GM12865 (cell line): ENCODE results near the gene MAPK7.

ENCODE experiments used
- DNase-seq: peaks from one replicate; pipeline ENCODE4 v3.0.0; 2010; ENCODE audit warnings: low read depth
- H3K4me3 ChIP-seq: 2 replicates; pipeline ENCODE4 v1.5.1; 2011; ENCODE audit warnings: mild to moderate bottlenecking, low read depth, low read length, control low read depth
- CTCF ChIP-seq: IDR thresholded peaks from 2 replicates; pipeline ENCODE4 v1.5.1; 2011; ENCODE audit warnings: low read length, control low read depth, low read depth, inconsistent platforms; ENCODE audit not compliant: insufficient read depth; ENCODE audit errors: missing control alignments

The MAPK7 gene

GRCh38 chr17:19407601-19408345 is 29.5 kb downstream of the MAPK7 start:
- no peak for DNase-seq
- H3K4me3 ChIP-seq, result no peak overlapping the region
- TF ChIP-seq CTCF, result no peak

- DNase-seq, result no peak
- no peak for TF ChIP-seq CTCF
- H3K4me3 ChIP-seq, result no peak overlapping the region
Measured at GRCh38 chr17:19408346-19408710, 30.0 kb downstream of the MAPK7 start.

GRCh38 chr17:19409066-19409465 is 30.8 kb downstream of the MAPK7 start:
- no peak overlapping the region for H3K4me3 ChIP-seq
- no peak for TF ChIP-seq CTCF
- no peak for DNase-seq

GRCh38 chr17:19409509-19409908 is 31.2 kb downstream of the MAPK7 start:
- no peak for DNase-seq
- no peak for TF ChIP-seq CTCF
- H3K4me3 ChIP-seq, result no peak overlapping the region

GRCh38 chr17:19410091-19410490 is 31.8 kb downstream of the MAPK7 start:
- TF ChIP-seq CTCF, result no peak
- no peak overlapping the region for H3K4me3 ChIP-seq
- DNase-seq, result no peak

- H3K4me3 ChIP-seq, result no peak within 1 kb of the TSS
- no peak for TF ChIP-seq CTCF
- DNase-seq, result no peak
Measured at GRCh38 chr17:19410875-19411620, 32.8 kb downstream of the MAPK7 start, which contains the start of gene RNF112. Gene RNF112 (plus strand): TSS chr17:19411232. CDS start chr17:19411409, 177 bp downstream.
